Activated naive CD4-positive, alpha-beta T cell treated with anti-CD3 and anti-CD28 coated beads, Interleukin-2, amount 50 U/mL, for 24 hours (primary cell): ENCODE measurements around the gene RPP38.

Source experiments
- H3K27ac Mint-ChIP-seq: one replicate; pipeline ENCODE4 v1.8.0; 2021; ENCODE audit warnings: mild to moderate bottlenecking, mixed read lengths
- H3K27me3 Mint-ChIP-seq: one replicate; pipeline ENCODE4 v1.8.0; 2021; ENCODE audit warnings: mixed read lengths
- H3K36me3 Mint-ChIP-seq: one replicate; pipeline ENCODE4 v1.8.0; 2021; ENCODE audit warnings: mixed read lengths
- H3K4me1 Mint-ChIP-seq: one replicate; pipeline ENCODE4 v1.8.0; 2021; ENCODE audit warnings: mixed read lengths
- H3K4me3 Mint-ChIP-seq: one replicate; pipeline ENCODE4 v1.8.0; 2021; ENCODE audit warnings: mild to moderate bottlenecking, mixed read lengths
- H3K9me3 Mint-ChIP-seq: one replicate; pipeline ENCODE4 v1.8.0; 2021; ENCODE audit warnings: mixed read lengths

Gene RPP38

DNA sequence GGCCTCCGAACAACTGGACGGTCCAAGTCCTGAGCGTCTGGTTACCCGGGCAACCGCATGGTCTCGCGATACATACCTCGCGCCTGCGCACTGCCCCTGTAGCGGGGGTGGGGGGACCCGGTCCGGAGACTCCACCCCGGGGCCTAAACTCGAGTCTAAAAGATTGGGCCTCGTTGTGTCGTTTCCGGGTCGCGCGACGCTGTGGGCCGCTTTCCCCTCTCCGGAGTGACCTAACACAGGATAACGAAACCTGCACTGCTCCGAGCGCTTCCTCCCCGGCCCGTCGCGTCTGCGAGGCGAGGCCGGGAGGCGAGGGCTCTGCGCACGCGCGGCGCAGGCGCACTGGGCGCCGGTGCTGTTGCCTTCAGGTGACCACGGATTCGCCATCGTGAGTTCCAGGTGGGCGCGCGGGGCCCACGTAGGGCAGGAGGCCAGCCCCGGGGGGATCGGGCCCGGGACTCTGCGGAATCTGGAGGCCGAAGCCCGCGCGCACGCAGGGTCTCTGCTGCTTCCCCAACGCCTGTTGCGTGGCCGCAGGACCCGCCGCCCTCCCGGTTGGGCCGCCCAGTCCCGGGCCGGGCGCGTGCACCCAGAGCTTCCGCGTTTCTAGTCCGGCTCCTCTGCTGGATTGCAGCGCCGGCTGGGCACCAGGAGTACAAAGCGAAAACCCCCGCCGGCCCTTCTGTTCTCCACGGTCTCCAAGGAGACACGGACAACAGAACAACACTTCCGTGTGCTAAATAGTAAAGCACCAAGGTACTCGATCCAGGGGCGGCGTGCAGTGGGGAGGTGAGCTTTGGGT is at the start of gene RPP38:
RPP38 (plus strand) TSS at position 345 of the 802 bp plus-strand sequence. CDS start 5,960 bp downstream, outside the sequence.
- peak within 1 kb of the TSS; percentile 98 for H3K4me3 Mint-ChIP-seq
- no peaks in the 10 kb centered on the region for H3K27me3 Mint-ChIP-seq
- H3K4me1 Mint-ChIP-seq, result peaks cover 41% of the 10 kb centered on the region
- no peaks in the 10 kb centered on the region for H3K9me3 Mint-ChIP-seq
- peak within 1 kb of the TSS; percentile 99 for H3K27ac Mint-ChIP-seq
- peaks cover 11% of the 10 kb centered on the region for H3K36me3 Mint-ChIP-seq

- Mint-ChIP-seq H3K27me3 (no peaks in the 10 kb centered on the region), H3K4me3 (no peak overlapping the region), H3K27ac (no peak overlapping the region), H3K4me1 (no peaks in the 10 kb centered on the region), H3K9me3 (no peaks in the 10 kb centered on the region), H3K36me3 (no peaks in the 10 kb centered on the region)
These were observed 47.6 kb upstream of the RPP38 start for GRCh38 chr10:15049533-15049932.

- Mint-ChIP-seq H3K27ac (no peak overlapping the region), H3K36me3 (no peaks in the 10 kb centered on the region), H3K9me3 (no peaks in the 10 kb centered on the region), H3K27me3 (no peaks in the 10 kb centered on the region), H3K4me1 (no peaks in the 10 kb centered on the region), H3K4me3 (no peak overlapping the region)
These were observed 45.0 kb upstream of the RPP38 start for GRCh38 chr10:15052121-15052520.

GRCh38 chr10:15053061-15053460 is 44.1 kb upstream of the RPP38 start:
- Mint-ChIP-seq H3K27ac (no peak overlapping the region), H3K27me3 (no peaks in the 10 kb centered on the region), H3K9me3 (no peaks in the 10 kb centered on the region), H3K36me3 (no peaks in the 10 kb centered on the region), H3K4me3 (no peak overlapping the region), H3K4me1 (no peaks in the 10 kb centered on the region)

DNA sequence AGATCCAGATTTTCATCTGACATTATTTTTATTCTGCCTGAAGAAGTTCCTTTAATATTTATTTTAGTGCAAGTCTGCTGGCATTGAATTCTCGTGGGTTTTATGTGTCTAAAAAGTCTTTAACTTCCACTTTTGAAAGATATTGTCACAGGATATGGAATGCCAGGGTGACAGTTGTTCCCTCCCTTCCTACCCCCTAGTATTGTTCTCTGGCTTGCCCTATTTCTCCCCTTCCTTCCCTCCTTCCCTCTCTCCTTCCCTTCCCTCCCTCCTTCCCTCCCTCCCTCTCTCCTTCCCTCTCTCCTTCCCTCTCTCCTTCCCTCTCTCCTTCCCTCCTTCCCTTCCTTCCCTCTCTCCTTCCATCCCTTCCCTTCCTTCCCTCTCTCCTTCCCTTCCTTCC is 38.5 kb upstream of the RPP38 start:
- no peaks in the 10 kb centered on the region for H3K4me1 Mint-ChIP-seq
- H3K9me3 Mint-ChIP-seq, result peaks cover 11% of the 10 kb centered on the region
- H3K36me3 Mint-ChIP-seq, result peaks cover 15% of the 10 kb centered on the region
- peaks cover 3% of the 10 kb centered on the region for H3K27me3 Mint-ChIP-seq
- H3K4me3 Mint-ChIP-seq, result no peak overlapping the region
- no peak overlapping the region for H3K27ac Mint-ChIP-seq

- peaks cover 15% of the 10 kb centered on the region for H3K36me3 Mint-ChIP-seq
These were observed 37.2 kb upstream of the RPP38 start for GRCh38 chr10:15059914-15060313.

GRCh38 chr10:15060638-15061037 is 36.5 kb upstream of the RPP38 start:
- Mint-ChIP-seq H3K4me3 (no peak overlapping the region), H3K36me3 (peaks cover 19% of the 10 kb centered on the region), H3K27ac (no peak overlapping the region), H3K4me1 (no peaks in the 10 kb centered on the region), H3K27me3 (peaks cover 5% of the 10 kb centered on the region), H3K9me3 (peaks cover 16% of the 10 kb centered on the region)

More at GRCh38 chr10:15059914-15060313, 37.2 kb upstream of the RPP38 start:
- no peak overlapping the region for H3K4me3 Mint-ChIP-seq
- peaks cover 5% of the 10 kb centered on the region for H3K27me3 Mint-ChIP-seq
- H3K4me1 Mint-ChIP-seq, result no peaks in the 10 kb centered on the region
- H3K9me3 Mint-ChIP-seq, result peaks cover 11% of the 10 kb centered on the region
- H3K27ac Mint-ChIP-seq, result no peak overlapping the region

DNA sequence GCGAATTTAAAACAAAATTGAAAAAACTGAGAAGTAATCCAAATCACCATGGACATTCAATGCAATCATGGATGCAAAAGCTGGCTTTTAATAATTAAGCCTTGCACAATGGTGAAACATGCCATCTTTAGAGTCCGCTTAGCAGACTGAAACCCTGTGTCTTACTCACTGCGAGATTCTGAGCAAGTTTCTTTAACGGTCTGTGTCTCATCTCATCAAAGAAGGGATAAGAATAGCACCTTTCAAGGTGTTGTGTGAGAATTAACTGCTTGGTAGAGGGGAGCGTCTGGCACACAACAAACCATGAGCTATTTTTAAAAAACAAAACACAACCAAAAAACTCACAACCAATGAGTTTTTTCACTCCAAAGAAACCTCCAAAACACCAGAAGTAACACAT is 30.0 kb upstream of the RPP38 start:
- H3K4me3 Mint-ChIP-seq, result no peak overlapping the region
- H3K27ac Mint-ChIP-seq, result no peak overlapping the region
- peaks cover 2% of the 10 kb centered on the region for H3K27me3 Mint-ChIP-seq
- H3K9me3 Mint-ChIP-seq, result peaks cover 5% of the 10 kb centered on the region
- no peaks in the 10 kb centered on the region for H3K4me1 Mint-ChIP-seq
- peaks cover 3% of the 10 kb centered on the region for H3K36me3 Mint-ChIP-seq

DNA sequence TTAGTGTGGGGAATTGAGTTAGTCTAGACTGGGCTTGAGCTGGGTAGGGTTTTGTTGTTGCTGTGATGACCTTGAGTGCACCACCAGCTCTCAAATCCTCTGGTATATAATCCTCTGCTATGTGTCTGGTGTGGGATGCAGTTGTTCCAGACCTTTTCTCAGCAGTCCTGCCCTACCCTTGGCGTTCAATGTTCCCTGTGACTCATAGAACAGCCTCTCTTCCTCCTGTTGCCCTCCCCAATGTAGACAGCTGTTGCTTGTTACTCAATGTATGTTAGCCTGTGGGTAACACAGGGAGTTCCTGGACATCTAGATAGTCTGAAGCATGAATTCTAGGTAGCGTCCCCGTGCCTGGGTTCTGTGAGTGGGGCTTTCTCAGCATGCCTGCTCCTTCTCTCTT is 28.4 kb upstream of the RPP38 start:
- peaks cover 3% of the 10 kb centered on the region for H3K36me3 Mint-ChIP-seq
- H3K4me3 Mint-ChIP-seq, result no peak overlapping the region
- peaks cover 5% of the 10 kb centered on the region for H3K9me3 Mint-ChIP-seq
- peaks cover 2% of the 10 kb centered on the region for H3K27me3 Mint-ChIP-seq
- no peak overlapping the region for H3K27ac Mint-ChIP-seq
- no peaks in the 10 kb centered on the region for H3K4me1 Mint-ChIP-seq

DNA sequence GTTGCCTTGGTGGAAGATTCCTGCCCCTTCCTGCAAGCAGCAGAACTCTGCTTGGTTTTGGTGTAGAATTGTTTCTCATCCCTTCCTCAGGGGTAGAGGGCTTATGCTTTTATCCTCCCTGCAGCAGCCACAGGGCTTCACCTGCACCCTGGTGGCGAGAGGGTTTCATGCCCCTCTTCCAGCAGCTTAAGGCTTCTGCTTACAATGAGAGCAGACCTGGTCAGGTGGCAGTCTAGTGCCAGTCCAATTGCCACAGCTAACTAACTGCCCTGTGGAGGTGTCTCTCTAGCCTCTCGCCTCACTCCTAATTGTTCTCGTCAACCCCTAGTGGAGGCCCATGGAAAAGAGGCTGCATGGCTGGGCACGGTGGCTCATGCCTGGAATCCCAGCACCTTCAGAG is 27.9 kb upstream of the RPP38 start:
- H3K36me3 Mint-ChIP-seq, result peaks cover 3% of the 10 kb centered on the region
- H3K4me1 Mint-ChIP-seq, result no peaks in the 10 kb centered on the region
- H3K27ac Mint-ChIP-seq, result no peak overlapping the region

GRCh38 chr10:15072358-15072757 is 24.8 kb upstream of the RPP38 start:
- H3K4me3 Mint-ChIP-seq, result no peak overlapping the region
- no peak overlapping the region for H3K27ac Mint-ChIP-seq
- no peaks in the 10 kb centered on the region for H3K9me3 Mint-ChIP-seq
- no peaks in the 10 kb centered on the region for H3K27me3 Mint-ChIP-seq
- no peaks in the 10 kb centered on the region for H3K4me1 Mint-ChIP-seq
- H3K36me3 Mint-ChIP-seq, result no peaks in the 10 kb centered on the region

More for the DNA sequence above, 27.9 kb upstream of the RPP38 start:
- H3K4me3 Mint-ChIP-seq, result no peak overlapping the region
- H3K27me3 Mint-ChIP-seq, result peaks cover 1% of the 10 kb centered on the region
- peaks cover 5% of the 10 kb centered on the region for H3K9me3 Mint-ChIP-seq

DNA sequence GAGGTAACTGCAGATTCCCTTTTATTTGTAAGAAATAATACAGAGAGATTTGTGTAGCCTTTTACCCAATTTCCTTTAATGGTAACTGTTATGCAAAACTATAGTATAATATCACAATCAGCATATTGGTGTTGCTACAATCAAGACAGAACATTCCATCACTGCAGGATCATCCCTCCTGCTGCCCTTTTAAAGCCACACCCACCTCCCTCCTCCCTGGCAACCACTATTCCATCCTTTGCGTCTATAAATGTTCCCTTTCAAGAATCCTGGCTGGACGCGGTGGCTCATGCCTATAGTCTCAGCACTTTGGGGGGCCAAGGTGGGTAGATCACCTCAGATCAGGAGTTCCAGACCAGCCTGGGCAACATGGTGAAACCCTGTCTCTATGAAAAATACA is 21.7 kb upstream of the RPP38 start:
- no peak overlapping the region for H3K27ac Mint-ChIP-seq
- no peaks in the 10 kb centered on the region for H3K27me3 Mint-ChIP-seq
- no peak overlapping the region for H3K4me3 Mint-ChIP-seq
- no peaks in the 10 kb centered on the region for H3K36me3 Mint-ChIP-seq
- no peaks in the 10 kb centered on the region for H3K4me1 Mint-ChIP-seq
- H3K9me3 Mint-ChIP-seq, result no peaks in the 10 kb centered on the region

- Mint-ChIP-seq H3K27ac (no peak overlapping the region), H3K27me3 (no peaks in the 10 kb centered on the region), H3K9me3 (no peaks in the 10 kb centered on the region), H3K36me3 (no peaks in the 10 kb centered on the region), H3K4me1 (no peaks in the 10 kb centered on the region), H3K4me3 (no peak overlapping the region)
These were observed 13.3 kb upstream of the RPP38 start for GRCh38 chr10:15083674-15084501.

DNA sequence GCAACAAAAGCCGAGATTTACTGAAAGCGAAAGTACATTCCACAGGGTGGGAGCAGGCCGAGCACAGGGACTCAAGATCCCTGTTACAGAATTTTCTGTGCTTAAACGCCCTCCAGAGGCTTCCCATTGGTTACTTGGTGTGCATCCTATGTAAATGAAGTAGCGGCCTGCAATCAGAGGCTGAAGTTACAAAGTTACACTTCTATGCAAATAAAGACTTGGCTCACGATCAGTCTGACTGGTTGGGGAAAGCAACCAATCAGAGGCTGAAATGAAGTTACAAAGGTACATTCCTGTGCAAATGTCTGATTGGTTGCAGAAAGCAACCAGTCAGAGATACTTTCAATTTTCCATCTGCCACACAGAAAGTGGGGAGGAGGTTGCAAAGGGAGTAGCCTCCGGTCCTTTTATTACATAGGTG is 12.6 kb upstream of the RPP38 start:
- Mint-ChIP-seq H3K27me3 (no peaks in the 10 kb centered on the region), H3K9me3 (no peaks in the 10 kb centered on the region), H3K4me3 (no peak overlapping the region), H3K27ac (no peak overlapping the region), H3K36me3 (no peaks in the 10 kb centered on the region), H3K4me1 (no peaks in the 10 kb centered on the region)

- H3K4me1 Mint-ChIP-seq, result no peaks in the 10 kb centered on the region
- H3K9me3 Mint-ChIP-seq, result no peaks in the 10 kb centered on the region
- no peaks in the 10 kb centered on the region for H3K27me3 Mint-ChIP-seq
- no peak within 1 kb of the TSS for H3K27ac Mint-ChIP-seq
- no peaks in the 10 kb centered on the region for H3K36me3 Mint-ChIP-seq
- H3K4me3 Mint-ChIP-seq, result peak within 1 kb of the TSS; percentile 79
These were observed 8.5 kb upstream of the RPP38 start, which contains the start of gene ACBD7 for GRCh38 chr10:15088428-15089261. TSS of gene ACBD7 (minus strand) at chr10:15088776. CDS start at chr10:15088728, 48 bp downstream.
